CD4-positive, alpha-beta T cell treated with Interleukin-4 for 1 hour (primary cell): ENCODE results near the gene TMEFF2.
A peak's percentile ranks its signal among the peaks of the same experiment; 100 is the strongest.
"Not testable (repeated sequence)": the region's sequence is repeated elsewhere in the genome, so short reads cannot be mapped to it uniquely, and the experiment has no call there.

Source experiments
- DNase-seq, 2 donors: peaks; one replicate each; pipeline ENCODE4 v3.0.0-alpha.2; 2020 to 2022

The TMEFF2 gene

DNA sequence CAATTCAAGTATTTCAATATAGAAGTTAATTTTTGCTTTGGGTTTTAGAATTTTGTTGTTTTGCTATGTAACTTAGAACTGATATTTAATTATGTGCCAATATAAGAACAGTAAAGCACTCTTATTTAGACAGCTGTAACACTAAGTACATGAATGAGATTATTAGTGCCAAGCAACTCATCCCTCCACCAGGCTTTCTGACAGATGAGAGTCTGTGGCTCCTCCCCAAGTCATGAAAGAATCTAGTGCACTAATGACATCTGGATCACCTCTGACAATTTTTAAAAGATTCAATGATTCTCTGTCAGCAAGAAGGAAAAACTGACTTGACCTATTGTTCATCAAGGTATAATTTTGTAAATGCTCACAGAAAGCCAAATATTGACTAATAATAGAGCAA is 67.8 kb downstream of the TMEFF2 start:
- DNase-seq, result no peak

DNA sequence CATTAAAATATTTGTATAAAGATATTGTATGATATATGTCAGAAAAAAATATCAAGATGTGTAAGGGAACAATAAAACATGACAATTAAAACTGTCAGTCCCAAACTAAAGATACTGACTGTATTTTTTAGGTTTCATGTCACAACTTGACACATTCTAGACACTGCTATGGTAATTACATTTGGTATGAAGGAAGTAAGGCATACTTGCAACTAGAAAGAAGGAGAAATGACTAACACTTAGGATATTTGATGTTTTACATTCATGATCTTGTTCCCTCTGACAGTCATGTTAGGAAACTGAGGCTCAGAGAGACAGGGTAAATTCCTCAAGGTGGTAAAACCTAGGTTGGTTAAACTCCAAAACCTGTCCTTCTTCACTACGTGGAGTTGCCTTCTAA is 68.3 kb downstream of the TMEFF2 start:
- DNase-seq, result no peak

GRCh38 chr2:192124571-192124970 is 70.2 kb downstream of the TMEFF2 start:
- DNase-seq, result no peak

DNA sequence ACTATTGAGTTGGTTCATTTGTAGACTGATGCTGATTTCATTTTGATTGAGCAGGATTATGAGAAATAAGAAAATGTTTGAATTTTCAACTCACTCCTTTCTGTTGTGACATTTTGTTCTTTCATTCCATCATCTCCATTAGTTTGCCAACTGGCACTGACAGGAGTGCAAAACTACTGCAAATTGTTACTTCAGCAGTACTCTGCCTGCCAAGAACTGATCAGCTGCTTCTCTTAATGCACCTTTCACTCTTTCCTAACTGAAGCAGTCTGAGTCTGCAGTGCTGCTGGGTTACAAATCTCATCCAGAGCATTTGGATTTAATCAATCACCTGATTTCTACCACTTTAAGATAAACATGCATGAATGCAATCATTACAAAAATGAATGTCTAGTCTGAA is 70.9 kb downstream of the TMEFF2 start:
- no peak for DNase-seq

DNA sequence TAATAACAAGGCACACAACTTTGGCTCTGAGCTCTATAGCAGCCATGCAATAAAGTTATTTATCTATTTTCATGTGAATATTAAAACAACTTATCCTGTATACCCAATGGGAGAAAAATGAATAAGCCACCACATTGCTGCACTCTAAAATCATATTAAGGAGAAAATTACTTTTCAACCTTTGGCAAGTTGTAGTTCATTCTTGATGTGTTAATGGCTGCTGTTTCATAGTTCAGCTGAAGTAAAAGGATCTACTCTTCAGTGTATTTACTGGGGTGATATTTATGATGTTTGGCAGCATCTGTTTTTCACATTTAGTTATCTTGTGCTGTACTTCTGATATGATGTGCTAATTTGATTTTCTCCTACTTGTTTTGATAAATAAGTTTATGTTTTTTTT is 71.8 kb downstream of the TMEFF2 start:
- DNase-seq, result no peak

DNA sequence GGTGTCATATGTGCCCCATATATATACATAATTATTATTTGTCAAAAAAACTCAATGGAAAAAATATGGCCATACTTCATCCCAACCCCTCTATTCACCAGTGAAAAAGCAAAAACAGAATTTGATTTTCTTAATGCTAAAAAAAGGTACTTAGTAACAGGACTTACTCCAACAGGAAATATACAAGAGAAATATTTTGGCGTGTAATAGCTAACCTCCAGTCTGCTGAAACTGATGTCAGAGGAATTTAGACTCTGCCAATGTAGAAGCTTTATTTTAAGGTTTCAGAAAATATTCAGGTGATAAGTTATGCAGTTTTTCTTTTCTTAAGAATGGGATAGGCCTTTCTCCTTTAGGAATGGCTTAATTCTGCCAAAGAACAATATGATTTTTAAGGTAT is 72.6 kb downstream of the TMEFF2 start:
- no peak for DNase-seq

GRCh38 chr2:192119536-192119935 is 75.2 kb downstream of the TMEFF2 start:
- DNase-seq, result no peak

- DNase-seq, result no peak
Measured at GRCh38 chr2:192117705-192118104, 77.0 kb downstream of the TMEFF2 start.

DNA sequence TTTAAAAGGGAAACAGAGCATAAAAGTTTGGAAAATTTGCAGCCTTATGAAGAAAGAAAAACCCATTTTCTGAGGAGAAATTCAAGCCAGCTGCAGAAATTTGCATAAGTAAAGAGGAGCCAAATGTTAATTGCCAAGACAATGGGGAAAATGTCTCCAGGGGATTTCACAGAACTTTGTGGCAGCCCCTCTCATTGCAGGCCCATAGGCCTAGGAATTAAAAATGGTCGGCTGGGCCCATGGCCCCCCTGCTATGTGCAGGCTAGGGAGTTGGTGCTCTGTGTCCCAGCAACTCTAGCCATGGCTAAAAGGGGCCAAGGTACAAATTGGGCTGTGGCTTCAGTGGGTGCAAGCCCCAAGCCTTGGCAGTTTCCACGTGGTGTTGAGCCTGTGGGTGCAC is 83.2 kb downstream of the TMEFF2 start:
- not testable (repeated sequence) for DNase-seq

DNA sequence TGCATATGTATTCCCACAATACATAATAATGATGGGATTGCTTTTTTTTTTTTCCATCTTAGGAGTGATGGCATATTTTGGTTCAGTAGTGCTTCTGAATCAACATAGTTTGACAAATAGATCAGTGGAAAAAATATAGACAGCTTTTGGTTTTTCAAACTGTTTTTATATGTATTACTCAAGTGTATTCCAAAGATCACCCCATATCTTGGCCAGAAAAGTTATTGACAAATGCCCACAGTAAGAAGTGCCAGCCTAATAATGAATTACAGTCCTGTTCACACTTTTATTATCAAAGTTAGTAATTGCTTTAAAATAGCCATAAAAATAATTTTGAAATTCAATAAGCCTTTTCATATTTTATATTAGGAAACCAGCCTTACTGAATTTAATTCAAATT is 95.0 kb downstream of the TMEFF2 start:
- DNase-seq, result no peak

DNA sequence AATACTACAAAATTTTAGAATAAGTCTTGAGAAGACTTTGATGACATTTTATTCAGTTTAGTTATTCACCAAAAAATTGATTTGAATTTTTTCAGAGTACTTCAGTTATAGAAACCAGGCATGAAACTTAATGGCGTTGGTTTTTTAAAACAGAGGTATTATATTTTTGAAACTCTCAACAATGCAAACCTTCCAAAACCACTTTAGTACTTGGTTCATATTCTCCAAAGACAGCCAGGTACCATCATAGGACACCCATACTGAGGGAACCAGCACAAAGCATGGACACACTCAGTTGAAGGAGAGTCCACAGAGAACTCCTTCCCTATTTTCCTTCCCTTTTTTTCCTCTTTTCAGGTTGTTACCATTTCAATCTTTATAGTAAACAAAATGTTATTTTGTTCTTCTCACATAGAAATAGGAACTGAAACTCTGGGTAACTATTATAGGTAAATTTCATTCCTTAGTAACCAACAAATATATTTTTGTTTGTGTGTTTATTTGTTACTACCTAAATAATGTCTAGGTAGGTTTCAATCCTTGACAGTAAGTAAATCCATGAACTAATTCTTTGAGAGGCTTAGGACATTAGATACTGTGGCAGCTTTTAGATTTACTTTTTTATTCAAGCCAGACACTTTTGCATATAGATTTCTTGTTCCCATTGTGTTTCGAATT is 95.8 kb downstream of the TMEFF2 start:
- no peak for DNase-seq

DNA sequence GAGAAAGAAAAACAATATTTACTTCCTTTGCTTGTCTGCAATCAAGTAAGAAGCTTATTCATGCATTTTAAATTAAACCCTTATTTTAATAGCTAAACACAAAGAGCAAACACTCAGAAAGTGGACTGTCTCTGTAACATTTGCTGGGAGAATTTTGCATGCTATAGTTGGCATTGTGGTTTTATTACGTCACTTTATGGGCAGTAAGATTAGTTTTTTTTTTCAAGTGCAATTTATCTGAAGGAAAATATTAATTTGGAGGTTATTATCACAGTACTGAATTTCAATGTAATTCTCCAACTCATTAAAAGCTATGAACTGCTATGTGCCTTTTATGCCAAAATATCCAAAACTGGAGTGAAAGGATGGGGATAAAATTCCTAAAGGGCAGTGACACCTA is 103.3 kb downstream of the TMEFF2 start:
- no peak for DNase-seq

DNA sequence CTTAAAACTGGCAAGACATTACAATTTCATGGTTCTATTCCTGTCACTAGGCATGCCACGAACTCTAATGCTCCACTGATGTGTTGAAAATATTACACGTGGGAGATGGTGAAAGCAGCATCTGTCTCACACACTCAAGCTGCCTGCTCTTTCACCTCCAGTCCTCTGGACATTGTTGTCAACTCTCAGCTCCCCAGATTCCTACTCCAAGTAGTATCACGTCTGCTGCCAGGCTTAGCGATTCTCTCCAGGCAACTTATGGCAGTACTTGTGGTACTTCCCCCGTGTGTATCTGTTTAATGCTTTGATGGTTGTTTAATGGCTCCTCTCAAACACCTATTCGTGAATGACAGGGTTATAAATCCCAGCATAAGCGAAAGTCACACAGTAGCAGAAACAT is 103.8 kb downstream of the TMEFF2 start:
- no peak for DNase-seq

DNA sequence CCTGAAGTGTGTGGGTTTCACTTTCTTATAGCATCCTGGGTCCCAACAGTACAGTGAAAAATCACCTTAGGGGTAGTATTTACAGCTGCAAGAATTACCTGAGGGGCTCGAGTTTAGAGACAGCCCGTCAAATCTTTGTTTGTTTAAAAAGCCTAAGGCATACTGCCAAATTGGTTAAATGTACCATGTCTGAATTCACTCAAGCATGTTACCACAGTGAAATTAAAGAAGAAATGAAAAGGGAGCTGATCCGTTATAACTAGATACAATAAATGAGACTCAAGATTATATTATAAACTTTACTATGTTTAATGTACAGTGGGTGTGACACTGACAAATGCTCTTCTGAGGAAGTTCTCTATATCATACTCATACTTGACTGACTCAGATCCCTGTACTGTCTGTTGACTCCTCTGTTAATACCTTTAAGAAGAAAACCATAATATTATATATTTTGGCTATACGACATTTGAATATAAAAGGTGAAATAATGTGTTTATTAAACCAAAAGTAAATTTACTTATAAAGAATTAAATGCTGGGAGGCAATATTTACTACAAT is 107.3 kb downstream of the TMEFF2 start:
- DNase-seq, result no peak

GRCh38 chr2:192082121-192082520 is 112.6 kb downstream of the TMEFF2 start:
- no peak for DNase-seq

DNA sequence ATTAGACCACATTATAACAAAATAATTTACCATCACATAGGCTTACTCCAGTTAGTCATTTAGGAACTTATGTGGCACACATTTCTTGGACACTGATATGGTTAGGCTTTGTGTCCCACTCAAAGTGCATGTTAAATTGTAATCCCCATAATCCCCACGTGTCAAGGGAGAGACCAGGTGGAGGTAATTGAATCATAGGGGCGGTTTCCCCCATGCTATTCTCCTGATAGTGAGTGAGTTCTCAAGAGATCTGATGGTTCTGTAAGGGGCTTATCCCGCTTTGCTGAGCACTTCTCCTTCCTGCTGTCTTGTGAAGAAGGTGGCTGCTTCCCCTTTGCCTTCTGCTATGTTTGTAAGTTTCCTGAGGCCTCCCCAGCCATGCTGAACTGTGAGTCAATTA is 114.6 kb downstream of the TMEFF2 start:
- not testable (repeated sequence) for DNase-seq

GRCh38 chr2:192073878-192074277 is 120.9 kb downstream of the TMEFF2 start:
- DNase-seq, result no peak

GRCh38 chr2:192072778-192073177 is 122.0 kb downstream of the TMEFF2 start:
- no peak for DNase-seq

DNA sequence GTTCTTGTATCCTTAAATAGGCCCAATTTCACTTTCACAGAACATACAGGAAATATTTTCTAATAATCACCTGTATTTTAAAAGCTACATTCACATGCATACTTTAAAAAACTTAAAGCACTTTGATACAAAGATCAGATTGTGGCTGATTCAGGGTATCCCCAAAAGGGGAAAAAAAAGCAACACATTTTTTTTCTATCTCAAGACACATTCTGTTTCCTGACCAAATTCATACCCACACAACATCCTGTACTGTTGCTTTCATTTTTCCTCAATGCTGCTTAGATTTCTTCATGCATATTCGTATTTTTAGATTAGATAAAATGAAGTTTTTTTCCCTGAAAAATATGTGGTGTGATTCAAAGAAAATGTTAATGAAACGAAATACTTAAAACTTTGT is 122.5 kb downstream of the TMEFF2 start:
- DNase-seq, result peak in 1 of 2 donors; percentile 15

DNA sequence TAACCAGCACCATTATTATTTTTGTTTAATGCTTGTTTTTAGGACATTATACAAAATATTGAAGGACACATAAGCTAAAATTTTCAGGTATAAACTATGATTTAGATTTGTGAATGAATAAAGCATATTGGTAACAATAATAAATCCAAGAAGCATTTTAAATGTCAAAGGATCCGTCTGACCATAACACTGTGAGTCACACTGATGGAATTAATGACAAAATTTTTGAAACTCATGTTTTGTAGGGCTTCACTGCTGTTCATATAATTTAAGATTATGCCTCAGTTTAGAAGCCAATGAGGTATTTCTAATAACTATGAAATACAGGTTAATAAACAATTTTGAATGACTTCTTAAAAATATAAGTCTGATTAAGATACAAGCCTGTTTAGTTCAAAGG is 124.6 kb downstream of the TMEFF2 start:
- no peak for DNase-seq

- DNase-seq, result no peak
Measured at GRCh38 chr2:192069417-192069816, 125.3 kb downstream of the TMEFF2 start.

DNA sequence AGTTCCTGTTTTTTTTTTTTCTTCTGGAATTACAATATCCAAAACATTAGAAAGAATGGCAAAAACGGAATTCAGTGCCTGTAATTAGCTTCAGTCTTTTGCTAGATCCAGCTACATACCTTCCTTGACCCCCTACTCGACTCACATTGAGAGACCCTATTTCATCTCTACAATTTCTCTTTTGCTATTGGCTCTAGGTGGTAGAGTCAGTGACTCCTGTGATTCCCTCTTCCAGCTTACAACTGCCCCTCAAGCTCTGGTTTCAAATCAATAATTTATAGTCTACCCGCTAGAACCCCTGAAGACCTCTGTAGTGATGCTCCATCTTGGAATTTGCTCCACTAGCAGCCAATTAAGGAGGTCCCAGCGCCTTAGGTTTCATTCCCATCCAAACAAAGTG is 125.8 kb downstream of the TMEFF2 start:
- DNase-seq, result no peak

GRCh38 chr2:192067631-192068030 is 127.1 kb downstream of the TMEFF2 start:
- DNase-seq, result no peak

- DNase-seq, result no peak
Measured at GRCh38 chr2:192064459-192064858, 130.3 kb downstream of the TMEFF2 start.

GRCh38 chr2:192060161-192060560 is 134.6 kb downstream of the TMEFF2 start:
- no peak for DNase-seq
